ENCODE results near the gene PRKG1.

- TF ChIP-seq CTCF (IDR thresholded peaks at IDR 0.05; ENCODE audit: low read depth, low read length, missing input control) (no peak), ATF3 (IDR thresholded peaks at IDR 0.05) (no peak), RAD21 (IDR thresholded peaks at IDR 0.05) (no peak)
Observed at GRCh38 chr10:51999096-51999495, 924.8 kb downstream of the PRKG1 start.
